T-helper 9 cell (primary cell): ENCODE data around the gene MYRF.

Source experiments
- DNase-seq: peaks from one replicate; pipeline ENCODE4 v3.0.0-alpha.2; 2020

The MYRF gene

DNA sequence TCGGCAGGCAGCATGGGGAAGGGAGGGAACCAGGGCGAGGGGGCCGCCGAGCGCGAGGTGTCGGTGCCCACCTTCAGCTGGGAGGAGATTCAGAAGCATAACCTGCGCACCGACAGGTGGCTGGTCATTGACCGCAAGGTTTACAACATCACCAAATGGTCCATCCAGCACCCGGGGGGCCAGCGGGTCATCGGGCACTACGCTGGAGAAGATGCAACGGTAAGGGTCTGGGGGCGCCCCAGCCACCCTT is 75.9 kb downstream of the MYRF start:
- no peak for DNase-seq

DNA sequence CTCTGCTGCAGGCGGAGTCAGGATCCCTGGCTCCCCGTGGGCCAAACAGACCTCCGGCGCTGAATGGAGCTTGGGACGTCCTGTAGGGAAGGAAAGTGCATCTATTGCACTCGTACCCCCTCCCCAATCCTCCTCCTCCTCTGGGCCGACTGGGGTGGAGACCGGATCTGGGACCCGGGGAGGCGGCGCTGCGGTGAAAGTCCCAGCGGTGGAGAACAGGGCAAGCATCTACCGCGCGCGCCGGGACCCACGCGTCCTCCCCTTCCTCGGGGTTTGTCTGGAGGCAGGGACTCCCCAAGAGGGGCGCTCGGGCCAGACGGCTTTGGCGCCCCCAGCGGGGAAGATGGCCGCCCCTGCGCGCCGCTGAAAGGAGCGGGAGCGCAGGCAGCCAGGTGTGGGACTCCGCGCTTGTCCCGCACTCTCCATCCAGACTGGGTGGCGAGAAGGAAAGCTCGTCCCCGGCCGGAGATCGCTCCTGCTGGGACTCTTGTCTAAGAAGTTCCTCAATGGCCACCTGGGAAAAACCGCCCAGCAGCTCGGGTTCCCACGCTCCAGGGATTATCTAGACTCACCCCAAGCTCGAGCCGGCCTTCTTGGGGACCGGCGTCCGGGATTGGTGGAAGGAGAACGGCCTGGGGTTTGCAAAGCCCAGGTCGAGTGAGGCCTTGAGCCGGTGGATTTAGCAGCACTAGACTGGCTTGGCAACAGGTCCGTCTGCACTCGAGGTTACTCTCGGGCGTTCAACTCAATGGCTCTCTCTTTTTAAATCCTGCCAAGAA is 76.4 kb downstream of the MYRF start:
- peak; percentile 50 for DNase-seq

DNA sequence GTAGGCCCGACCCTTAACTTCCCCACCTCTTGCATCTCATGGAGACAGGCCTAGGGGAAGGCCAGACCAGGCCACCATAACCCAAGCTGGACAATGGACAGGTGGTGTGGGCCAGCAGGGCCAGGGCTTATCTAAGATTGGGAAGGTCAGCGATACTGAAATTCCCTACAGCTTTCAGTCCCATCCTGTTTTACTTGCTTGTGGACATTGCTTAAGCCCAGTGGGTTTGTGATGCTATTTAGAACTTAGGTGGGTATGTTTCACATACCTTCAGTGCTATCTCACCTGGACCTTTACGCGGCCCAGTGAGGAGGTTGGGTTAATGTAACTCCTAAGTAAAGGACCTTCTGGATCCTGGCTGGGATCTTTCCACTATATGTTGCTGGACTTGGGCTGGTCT is 77.4 kb downstream of the MYRF start:
- DNase-seq, result no peak

DNA sequence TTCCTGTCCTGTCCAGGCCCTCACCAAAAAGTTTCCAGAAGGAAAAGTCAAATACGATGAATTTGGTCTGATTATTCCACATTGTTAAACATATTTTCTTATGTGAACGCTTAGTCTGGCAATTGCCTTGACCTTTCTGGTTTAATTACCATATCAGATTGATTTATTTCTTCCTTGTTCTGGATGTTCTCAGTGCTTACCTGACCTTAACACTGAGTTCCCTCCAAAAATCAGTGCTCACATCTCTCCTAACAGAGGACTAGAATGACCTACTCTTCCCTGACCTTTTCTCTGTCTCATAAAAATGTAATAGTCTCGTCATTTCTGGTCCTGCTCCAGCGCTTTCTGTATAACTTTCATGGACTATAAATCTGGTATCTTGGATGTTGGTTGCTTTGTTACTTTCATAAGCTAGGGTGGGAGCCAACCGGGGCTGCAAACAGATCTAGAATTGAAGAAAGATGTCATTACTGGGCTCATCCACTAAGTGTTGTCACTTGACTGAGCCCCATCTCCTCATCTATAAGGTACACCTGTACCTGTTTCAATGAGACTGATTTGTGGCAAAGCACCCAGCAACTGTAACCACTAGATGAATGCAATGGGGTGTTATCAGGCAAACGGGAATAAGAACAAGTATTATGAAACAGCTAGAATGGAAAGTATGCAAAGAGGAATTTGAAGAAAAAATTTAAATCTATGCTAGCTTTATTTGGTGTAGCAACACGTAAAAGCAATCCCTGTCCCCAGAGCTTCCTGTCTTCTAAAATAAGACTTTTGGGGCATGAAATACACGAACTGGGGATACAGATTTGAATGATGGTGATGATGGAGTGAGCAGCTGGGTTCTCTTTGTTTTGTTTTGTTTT is 78.0 kb downstream of the MYRF start:
- no peak for DNase-seq

DNA sequence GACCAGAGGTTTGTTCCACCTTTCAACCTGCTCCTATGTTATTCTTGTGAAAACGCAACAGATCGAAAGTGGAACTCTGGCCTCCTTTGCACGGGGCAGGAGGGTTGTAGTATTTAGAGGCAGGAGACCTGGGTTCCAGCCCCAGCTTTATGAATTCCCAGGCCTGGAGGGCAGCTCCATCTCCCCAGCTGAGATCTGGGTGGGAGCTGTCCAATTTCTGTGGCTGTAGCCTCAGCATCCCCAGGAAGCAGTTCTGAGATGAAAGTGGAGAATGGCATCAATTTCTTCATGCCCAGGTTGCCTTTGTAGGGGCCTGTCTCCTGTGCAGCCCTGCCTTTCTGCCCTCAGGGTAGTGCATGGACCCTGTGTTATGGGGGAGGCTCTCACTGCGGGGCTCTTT is 79.8 kb downstream of the MYRF start:
- DNase-seq, result no peak

DNA sequence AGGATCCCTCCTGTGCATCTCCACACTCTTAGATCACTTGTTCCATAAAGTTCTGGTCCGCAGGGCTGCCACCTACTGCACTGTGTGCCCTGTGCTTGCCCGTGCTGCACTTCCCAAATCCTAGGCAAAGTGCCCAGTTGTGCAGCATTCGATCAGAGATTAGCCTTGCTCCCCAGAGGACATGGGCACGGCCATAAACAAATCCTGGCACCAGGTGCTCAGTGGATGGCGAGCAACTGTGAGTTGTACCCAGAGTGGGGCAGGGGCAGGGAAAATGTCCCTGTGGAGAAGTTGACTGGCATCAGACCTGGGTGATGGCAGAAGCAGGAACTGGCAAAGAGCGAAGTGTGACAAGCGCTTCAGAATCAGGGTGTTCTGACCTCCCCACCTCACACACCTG is 80.3 kb downstream of the MYRF start:
- no peak for DNase-seq

DNA sequence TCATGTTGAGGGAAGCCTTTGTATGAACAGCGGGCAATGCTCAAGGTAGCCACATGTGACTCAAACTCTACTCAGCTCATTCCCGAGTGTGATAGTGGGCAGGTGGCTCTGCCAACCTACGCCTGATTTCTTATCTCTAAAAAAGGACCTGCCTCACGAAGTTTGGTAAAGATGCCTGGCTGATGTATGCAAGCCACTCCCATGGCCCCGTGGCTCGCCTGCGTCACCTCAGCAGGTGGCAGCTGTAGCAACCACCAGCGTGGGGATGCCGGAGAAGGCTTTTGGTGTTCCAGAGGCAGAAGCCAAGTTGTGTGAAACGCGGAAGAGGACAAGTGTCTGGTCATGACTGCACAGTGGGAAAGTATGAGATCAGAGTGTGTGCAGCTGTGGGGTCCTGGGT is 81.0 kb downstream of the MYRF start:
- DNase-seq, result peak; percentile 40

DNA sequence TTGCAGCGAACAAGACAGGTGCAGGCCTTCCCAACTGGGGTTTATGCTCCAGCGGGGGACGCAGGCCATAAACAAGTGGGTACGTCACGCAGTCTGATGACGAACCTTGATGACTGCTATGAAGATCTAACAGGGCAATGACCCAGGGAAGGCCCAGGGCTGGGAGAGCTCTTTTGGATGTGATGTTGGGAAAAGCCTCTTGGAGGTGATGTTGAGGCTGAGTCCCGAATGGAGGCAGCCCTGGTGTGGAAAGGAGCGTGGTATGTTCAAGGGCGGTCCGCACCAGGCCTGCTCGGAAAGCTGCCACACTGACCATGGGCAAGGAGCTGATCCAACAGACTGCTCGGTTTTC is 81.5 kb downstream of the MYRF start:
- no peak for DNase-seq

DNA sequence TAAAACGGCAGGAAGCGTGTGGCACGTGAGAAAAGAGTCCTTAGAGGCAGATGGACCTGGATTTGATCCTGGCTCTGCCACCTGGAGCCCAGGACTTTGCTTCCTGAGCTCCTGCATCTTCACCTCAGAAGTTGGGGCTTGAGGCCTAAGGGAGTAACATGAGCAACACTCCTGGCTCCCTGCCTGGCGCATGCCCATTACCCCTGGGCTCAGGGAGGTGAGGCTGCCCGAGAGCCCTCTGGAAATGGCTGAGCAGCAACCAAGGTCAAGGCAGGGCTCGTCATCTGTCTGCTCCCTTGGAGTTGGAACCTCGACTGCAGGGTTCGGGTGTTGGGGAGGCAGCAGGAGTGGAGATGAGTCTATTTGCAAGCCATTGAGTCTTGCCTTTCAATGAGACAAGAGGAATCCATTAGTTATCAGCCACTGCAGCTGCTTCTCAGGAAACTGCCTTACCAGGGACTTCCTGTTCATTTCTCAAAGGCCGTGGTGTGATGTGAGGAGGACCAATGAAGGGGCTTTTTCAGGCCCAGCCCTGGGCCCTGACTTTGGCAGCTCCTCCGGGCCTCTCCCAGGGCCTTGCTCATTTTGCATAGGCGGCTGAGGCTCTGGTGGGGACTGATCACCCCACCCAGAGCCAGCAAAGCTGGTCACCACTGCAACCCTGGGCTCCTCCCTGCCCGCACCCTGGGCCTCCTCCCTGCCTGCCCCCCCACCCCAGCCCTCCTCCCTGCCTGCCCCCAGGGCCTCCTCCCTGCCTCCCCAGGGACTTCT is 82.0 kb downstream of the MYRF start:
- DNase-seq, result peak; percentile 44

DNA sequence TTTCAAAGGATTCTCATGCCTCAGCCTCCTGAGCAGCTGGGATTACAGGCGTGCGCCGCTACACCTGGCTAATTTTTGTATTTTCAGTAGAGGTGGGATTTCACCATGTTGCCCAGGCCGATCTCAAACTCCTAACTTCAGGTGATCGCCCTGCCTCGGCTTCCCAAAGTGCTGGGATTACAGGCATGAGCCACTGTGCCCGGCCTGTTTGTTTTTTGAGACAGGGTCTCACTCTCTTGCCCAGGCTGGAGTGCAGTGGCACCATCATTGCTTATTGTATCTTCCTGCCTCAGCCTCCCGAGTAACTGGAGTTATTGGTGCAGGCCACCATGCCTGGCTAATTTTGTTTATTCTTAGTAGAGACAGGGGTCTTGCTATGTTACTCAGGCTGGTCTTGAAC is 83.8 kb downstream of the MYRF start:
- no peak for DNase-seq

DNA sequence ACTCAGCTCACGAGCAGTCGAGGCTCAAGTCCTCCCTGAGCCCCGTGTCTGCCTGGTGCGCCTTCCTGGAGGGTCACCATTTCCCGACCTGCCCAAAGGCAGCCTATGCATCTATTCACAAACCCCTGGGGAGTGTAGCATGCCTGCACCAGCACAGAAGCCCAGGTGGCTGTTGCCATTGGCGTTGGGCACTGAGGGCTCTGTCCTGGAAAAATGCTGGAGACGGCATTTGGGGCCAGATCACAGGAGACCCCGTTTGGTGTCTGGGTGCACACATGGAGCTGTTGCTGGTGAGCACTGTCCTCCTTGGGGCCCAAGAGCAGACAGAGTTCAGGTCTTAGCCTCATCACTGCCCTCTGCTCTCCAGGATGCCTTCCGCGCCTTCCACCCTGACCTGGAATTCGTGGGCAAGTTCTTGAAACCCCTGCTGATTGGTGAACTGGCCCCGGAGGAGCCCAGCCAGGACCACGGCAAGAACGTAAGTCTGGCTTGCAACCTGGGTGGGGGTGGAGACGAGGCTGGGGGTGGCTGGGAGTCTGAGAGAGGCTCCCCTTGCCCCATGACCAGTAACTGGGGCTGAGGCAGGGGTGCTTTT is 85.1 kb downstream of the MYRF start:
- no peak for DNase-seq
